Heart left ventricle (tissue), 16 donors: ENCODE results near the gene TTC21B. TPM values are rescaled to one million over a fixed set of nuclear protein-coding genes. Genes with fewer than 3 reads are reported as not detected.

Experiments used
- ATAC-seq, 4 donors: fragments of 200-7000 bp; cut with Tn5 transposase; one replicate each; pipeline ENCODE4 v1.9.1; 2020 to 2022; ENCODE audit warnings: moderate library complexity in 4 of 4, mild to moderate bottlenecking in 3 of 4, moderate number of reproducible peaks in 1 of 4
- DNase-seq, 5 donors: peaks; one replicate each; pipeline ENCODE4 v3.0.0-alpha.2; 2020
- H3K27ac ChIP-seq, 12 donors: fragments of 200-600 bp; sonication (generic) in 4 of 12; one replicate each; pipeline versions ENCODE4 v1.5.0 to v1.8.0; 2016 to 2022; ENCODE audit warnings: mild to moderate bottlenecking in 2 of 12
- H3K27me3 ChIP-seq, 9 donors: fragments of 200-600 bp; sonication (generic) in 2 of 9; one replicate each; pipeline versions ENCODE4 v1.5.1 to v1.8.0; 2016 to 2022; ENCODE audit warnings: mild to moderate bottlenecking in 3 of 9
- H3K36me3 ChIP-seq, 9 donors: fragments of 200-600 bp; sonication (generic) in 2 of 9; one replicate each; pipeline versions ENCODE4 v1.5.0 to v1.8.0; 2018 to 2022; ENCODE audit warnings: mild to moderate bottlenecking in 2 of 9
- H3K4me1 ChIP-seq, 12 donors: fragments of 200-600 bp; sonication (generic) in 4 of 12; one replicate each; pipeline versions ENCODE4 v1.5.0 to v1.8.0; 2016 to 2022; ENCODE audit warnings: mild to moderate bottlenecking in 3 of 12
- H3K4me3 ChIP-seq, 12 donors: fragments of 200-600 bp; sonication (generic) in 4 of 12; one replicate each; pipeline versions ENCODE4 v1.5.0 to v1.8.0; 2017 to 2022; ENCODE audit warnings: mild to moderate bottlenecking in 9 of 12, moderate library complexity in 4 of 12
- H3K9me3 ChIP-seq, 12 donors: fragments of 200-600 bp; sonication (generic) in 4 of 12; one replicate each; pipeline versions ENCODE4 v1.5.0 to v1.8.0; 2016 to 2022; ENCODE audit warnings: mild to moderate bottlenecking in 1 of 12
- POLR2A ChIP-seq, 2 donors: fragments of 450-650 bp; IDR thresholded peaks; one replicate each; pipeline ENCODE4 v1.6.1; 2017; ENCODE audit warnings: antibody characterized with exemption in 2 of 2, mild to moderate bottlenecking in 2 of 2, moderate library complexity in 2 of 2
- WGBS, 4 donors: extraction: QIAGEN DNeasy Blood & Tissue Kit in 2 of 4; methylation state at CpG; one replicate each; pipeline versions ENCODE4 v1.1.5 to v1.1.7; 2013 to 2018; 5-methylcytosine and 5-hydroxymethylcytosine counted together
- intact Hi-C, 10 donors: fragments of 100-400 bp; cut with DNase I; formaldehyde crosslinking; loops; one replicate each; pipeline versions ENCODE4 v1.11.1 to v1.14.2; 2022
- polyA plus RNA-seq, 2 donors: library from polyadenylated mRNA; stranded (reverse); fragments of 200-250 nt; gene quantifications; one replicate each; pipeline ENCODE4 v1.2.3, GENCODE V29; 2013
- total RNA-seq, 9 donors: library from RNA; depleted of rRNA in 2 of 9; stranded (reverse); fragments of >200 nt in 2 of 9; fragmentation: NEBNext Ultra II Directional in 3 of 9; extraction: Animal tissue kit (Norgen Biotek cat#: 25700) in 3 of 9; gene quantifications; one replicate each; pipeline versions ENCODE4 v1.1.0 to v1.2.4, GENCODE V29; 2016 to 2023
- TF ChIP-seq, protein P1 (sequence below), 12 donors: fragments of 200-600 bp; sonication (generic) in 4 of 12; IDR thresholded peaks; one replicate each; pipeline versions ENCODE4 v1.5.0 to v1.8.0; 2018 to 2022; ENCODE audit warnings: antibody characterized with exemption in 12 of 12, mild to moderate bottlenecking in 5 of 12
- donor health status: ischemic (EF 13 %, LVEDD 7.1; RV severe dilation, severe dysfunction).
- donor health status: healthy with polysubstance abuse.
- donor health status: DM: no; HTN: yes; CAD: no.
- donor health status: DM: no; HTN: no; CAD: no.
- donor health status: ischemic (EF 25% LVEDD 6.9; RV normal size, moderate dysfunction).
- donor health status: ischemic (EF 25% LVEDD 5.7; RV mildly dilated, moderate dysfunction).
- donor health status: healthy.
- donor health status: DM: yes; HTN: yes; CAD: no.
- donor health status: ischemic (EF 35%, LVEDD 5.7; RV mildly dilated, moderate dysfunction).
- donor health status: nonischemic (EF 11% LVEDD 7.7; RV severe dilation, severe dysfunction).
- donor health status: DM: yes; HTN: yes; CAD: no.
- donor health status: PGD.
- donor health status: ischemic (EF 29% LVEDD 5.4; RV normal size, mild dysfunction).
- donor health status: nonischemic (EF 23%, LVEDD 6.1; RV moderate dilation, normal function).

Gene TTC21B
- total and polyA plus RNA-seq, 11 donors = 3.7 to 16.1 (median 12.0) TPM

DNA sequence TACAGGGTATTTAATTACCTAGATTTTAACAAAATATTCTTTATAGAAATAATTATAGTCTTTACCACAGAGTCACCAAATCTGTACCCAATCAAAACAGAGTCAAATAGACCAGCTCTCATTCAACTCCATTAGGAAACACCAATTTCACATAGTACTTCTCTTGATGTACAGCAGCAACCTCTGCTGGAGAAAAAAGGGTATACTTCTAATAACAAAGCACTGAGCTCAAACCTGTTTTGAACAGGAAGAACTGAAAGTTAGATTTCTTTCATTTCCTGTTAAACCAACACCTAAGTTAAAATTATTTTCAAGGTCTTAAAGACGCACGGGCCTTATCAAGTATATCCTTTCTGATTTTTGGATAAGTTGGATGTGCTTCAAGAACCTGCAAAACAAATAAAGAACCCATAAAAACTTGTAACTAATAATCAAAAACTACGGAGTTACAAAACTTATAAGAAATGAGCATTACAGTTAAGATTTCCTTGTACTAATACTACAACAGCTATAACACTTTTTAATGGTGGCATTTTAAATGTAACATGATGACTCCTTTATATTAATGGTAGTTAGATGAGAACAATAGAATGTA lies 79.0 kb downstream of the TTC21B start:
- Histone ChIP-seq H3K27ac (no peak overlapping the region), H3K27me3 (no peaks in the 10 kb centered on the region), H3K36me3 (peaks cover 0 to 64% (median 24%) of the 10 kb centered on the region in 9 donors), H3K9me3 (peaks cover 0 to 8% (median 0%) of the 10 kb centered on the region in 12 donors), H3K4me1 (peaks cover 0 to 18% (median 0%) of the 10 kb centered on the region in 12 donors), H3K4me3 (no peak overlapping the region)
- intact Hi-C loops = loop anchor here (1.0 to 10.0 kb wide), 5 partner anchors 472 to 860 kb away; no protein-coding TSS in a partner anchor
- 49 to 54% (median 50%) methylated on average over 3 of the region's 3 CpGs for WGBS, 4 donors
- TF ChIP-seq, protein P1, sequence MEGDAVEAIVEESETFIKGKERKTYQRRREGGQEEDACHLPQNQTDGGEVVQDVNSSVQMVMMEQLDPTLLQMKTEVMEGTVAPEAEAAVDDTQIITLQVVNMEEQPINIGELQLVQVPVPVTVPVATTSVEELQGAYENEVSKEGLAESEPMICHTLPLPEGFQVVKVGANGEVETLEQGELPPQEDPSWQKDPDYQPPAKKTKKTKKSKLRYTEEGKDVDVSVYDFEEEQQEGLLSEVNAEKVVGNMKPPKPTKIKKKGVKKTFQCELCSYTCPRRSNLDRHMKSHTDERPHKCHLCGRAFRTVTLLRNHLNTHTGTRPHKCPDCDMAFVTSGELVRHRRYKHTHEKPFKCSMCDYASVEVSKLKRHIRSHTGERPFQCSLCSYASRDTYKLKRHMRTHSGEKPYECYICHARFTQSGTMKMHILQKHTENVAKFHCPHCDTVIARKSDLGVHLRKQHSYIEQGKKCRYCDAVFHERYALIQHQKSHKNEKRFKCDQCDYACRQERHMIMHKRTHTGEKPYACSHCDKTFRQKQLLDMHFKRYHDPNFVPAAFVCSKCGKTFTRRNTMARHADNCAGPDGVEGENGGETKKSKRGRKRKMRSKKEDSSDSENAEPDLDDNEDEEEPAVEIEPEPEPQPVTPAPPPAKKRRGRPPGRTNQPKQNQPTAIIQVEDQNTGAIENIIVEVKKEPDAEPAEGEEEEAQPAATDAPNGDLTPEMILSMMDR (IDR thresholded peaks at IDR 0.05) = peak; percentile 34 to 78 (median 62)
- TF ChIP-seq POLR2A (IDR thresholded peaks at IDR 0.05) = no peak
- peak in 3 of 4 donors; percentile 42 to 71 (median 63) for ATAC-seq
- DNase-seq = no peak

DNA sequence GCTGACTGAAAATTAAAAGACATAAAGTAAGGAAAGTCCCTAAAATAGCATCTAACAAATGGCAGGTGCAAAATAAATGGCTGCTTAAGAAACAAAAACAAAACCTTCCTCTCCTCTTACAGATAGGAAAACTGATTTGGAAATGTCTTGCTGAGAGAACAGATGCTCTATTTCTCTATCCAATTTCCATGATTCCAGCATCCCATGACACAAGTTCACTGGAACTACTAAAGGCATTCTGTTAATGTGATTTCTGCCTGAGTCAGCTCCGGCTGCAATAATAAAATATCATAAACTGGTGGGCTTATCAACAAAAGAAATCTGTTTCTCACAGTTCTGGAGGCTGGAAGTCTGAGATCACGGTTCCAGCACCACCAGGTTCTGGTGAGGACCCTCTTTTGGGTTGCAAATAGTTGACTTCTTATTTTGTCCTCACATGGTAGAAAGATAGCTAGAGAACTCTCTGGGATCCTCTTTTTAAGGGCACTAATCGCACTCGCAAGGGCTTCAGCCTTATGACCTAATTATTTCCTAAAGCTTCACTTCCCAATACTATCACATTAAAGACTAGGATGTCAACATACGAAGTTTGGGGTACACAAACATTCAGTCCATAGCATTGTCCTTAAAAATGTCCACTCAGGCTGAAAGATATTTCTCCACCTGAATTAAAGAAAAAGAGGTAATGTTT lies 81.3 kb downstream of the TTC21B start:
- Histone ChIP-seq H3K4me3 (no peak overlapping the region), H3K27me3 (no peaks in the 10 kb centered on the region), H3K27ac (no peak overlapping the region), H3K4me1 (peaks cover 0 to 7% (median 0%) of the 10 kb centered on the region in 12 donors), H3K36me3 (peaks cover 0 to 49% (median 11%) of the 10 kb centered on the region in 9 donors), H3K9me3 (peaks cover 0 to 8% (median 0%) of the 10 kb centered on the region in 12 donors)
- DNase-seq (no peak), ATAC-seq (no peak)
- TF ChIP-seq, protein P1 (IDR thresholded peaks at IDR 0.05) = no peak
- no peak for TF ChIP-seq POLR2A (IDR thresholded peaks at IDR 0.05)
- intact Hi-C loops = loop anchor here in 5 of 10 donors (5.0 to 10.0 kb wide), 3 partner anchors 470 to 857 kb away; no protein-coding TSS in a partner anchor
- WGBS, 4 donors = 91 to 97% (median 96%) methylated on average over 5 of the region's 5 CpGs

DNA sequence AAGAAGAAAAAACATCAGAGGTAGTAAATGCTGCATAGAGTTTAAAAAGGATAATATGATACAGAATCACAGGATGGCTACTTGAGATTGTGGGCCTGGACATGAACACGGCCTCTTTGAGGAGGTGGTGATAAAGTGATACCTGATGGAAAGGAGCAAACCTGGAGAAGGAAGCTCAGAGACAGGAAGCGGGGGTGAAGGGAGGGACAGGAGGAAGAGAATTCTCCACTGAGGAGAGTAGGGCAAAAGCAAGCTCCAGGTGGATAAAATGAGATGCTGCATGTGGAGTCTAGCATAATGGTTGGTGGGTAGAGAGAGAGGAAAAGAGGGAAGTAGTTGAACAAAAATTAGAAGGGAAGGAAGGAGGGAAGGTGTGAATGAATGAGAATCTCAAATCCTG lies 82.6 kb downstream of the TTC21B start:
- Histone ChIP-seq H3K9me3 (peaks cover 0 to 8% (median 0%) of the 10 kb centered on the region in 12 donors), H3K4me3 (no peak overlapping the region), H3K27me3 (no peaks in the 10 kb centered on the region), H3K4me1 (peaks cover 0 to 7% (median 0%) of the 10 kb centered on the region in 12 donors), H3K36me3 (peaks cover 0 to 39% (median 10%) of the 10 kb centered on the region in 9 donors), H3K27ac (no peak overlapping the region)
- WGBS, 4 donors = 85 to 90% (median 90%) methylated on average over 2 of the region's 2 CpGs
- intact Hi-C loops = loop anchor here in 5 of 10 donors (5.0 to 10.0 kb wide), 3 partner anchors 469 to 856 kb away; no protein-coding TSS in a partner anchor
- ATAC-seq (no peak), DNase-seq (no peak)
- TF ChIP-seq, protein P1 (IDR thresholded peaks at IDR 0.05) = no peak
- TF ChIP-seq POLR2A (IDR thresholded peaks at IDR 0.05) = no peak

DNA sequence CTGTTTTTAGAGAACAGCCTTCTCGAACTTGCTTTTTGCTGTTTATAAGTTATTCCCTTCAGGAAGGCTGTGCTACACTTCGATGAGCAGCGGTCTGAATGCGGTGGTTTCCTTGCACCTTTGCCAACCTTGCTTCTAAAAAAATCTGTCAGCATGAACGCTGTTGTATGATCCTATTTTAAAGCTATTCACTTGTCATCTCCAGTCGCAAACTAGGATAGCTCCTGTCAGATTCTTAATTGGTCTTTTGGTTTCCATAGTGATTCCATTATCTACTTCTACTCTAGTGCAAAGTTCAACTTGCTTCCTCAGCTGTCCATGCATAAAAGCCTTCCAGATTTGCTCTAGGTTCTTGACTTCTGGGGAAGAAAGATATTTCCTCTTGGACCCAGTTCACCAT lies 83.2 kb downstream of the TTC21B start:
- DNase-seq (no peak), ATAC-seq (no peak)
- no peak overlapping the region for H3K4me3 ChIP-seq
- peaks cover 0 to 7% (median 0%) of the 10 kb centered on the region in 12 donors for H3K4me1 ChIP-seq
- peaks cover 0 to 36% (median 16%) of the 10 kb centered on the region in 9 donors for H3K36me3 ChIP-seq
- H3K27me3 ChIP-seq = no peaks in the 10 kb centered on the region
- intact Hi-C loops = loop anchor here in 5 of 10 donors (5.0 to 10.0 kb wide), 3 partner anchors 468 to 856 kb away; no protein-coding TSS in a partner anchor
- TF ChIP-seq, protein P1 (IDR thresholded peaks at IDR 0.05) = no peak
- no peak for TF ChIP-seq POLR2A (IDR thresholded peaks at IDR 0.05)
- no peak overlapping the region for H3K27ac ChIP-seq
- 63 to 71% (median 70%) methylated on average over 6 of the region's 6 CpGs for WGBS, 4 donors
- peaks cover 0 to 8% (median 0%) of the 10 kb centered on the region in 12 donors for H3K9me3 ChIP-seq
